ENCODE data around the gene PCYT2. TPM values are rescaled to one million over a fixed set of nuclear protein-coding genes. Genes with fewer than 3 reads are reported as not detected.
A peak's percentile ranks its signal among the peaks of the same experiment; 100 is the strongest.

Gene PCYT2
- total and polyA plus RNA-seq, 9 of the 15 experiments (the other 6 are each of a cell fraction or from before 2014, with no cell fraction given): 0.92 to 134 (median 82.5) TPM

DNA sequence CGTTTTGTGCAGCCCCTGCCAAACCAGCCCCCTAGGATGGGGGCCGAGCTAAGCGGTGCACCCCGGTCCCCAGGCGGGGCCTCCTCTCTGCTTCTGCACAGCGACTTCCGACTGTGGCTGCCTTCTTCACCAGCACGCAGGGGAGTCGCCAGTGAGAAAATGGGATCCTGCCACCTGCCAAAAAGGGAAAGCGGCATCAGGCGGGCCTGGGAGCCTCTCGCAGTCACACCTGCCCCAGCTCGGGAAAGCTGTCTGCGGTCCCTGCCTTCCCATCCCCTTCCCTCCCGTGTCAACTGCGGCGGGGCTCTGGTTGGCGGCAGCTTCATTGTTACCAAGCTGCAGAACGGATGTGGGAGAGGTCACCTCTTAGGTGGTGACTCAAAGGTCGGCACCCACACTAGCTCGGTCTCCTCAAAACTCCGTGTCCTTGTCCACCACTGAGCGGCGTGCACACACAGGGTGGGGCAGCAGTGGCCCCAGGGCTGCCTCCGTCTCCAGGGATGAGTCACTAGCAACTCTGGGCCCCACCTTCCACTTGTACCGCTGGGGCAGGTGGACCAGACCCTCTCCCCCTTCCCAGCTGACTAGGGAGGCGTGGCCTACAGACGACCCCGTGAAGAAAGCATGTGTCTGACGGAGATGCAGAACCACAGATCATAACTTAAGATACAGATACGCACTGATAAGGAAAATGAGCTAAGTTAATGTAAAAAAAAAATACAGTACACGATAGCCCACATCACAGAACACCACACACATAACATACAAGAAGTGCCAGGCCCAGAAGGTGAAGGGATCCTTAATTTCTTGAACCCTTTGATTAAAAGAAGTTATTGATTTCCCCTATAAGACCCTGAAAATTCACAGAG, 1.5 kb upstream of the PCYT2 start (continued):
- TF ChIP-seq, protein P1, sequence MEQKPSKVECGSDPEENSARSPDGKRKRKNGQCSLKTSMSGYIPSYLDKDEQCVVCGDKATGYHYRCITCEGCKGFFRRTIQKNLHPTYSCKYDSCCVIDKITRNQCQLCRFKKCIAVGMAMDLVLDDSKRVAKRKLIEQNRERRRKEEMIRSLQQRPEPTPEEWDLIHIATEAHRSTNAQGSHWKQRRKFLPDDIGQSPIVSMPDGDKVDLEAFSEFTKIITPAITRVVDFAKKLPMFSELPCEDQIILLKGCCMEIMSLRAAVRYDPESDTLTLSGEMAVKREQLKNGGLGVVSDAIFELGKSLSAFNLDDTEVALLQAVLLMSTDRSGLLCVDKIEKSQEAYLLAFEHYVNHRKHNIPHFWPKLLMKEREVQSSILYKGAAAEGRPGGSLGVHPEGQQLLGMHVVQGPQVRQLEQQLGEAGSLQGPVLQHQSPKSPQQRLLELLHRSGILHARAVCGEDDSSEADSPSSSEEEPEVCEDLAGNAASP (IDR thresholded peaks at IDR 0.05): no peak
- TF ChIP-seq, protein P2, sequence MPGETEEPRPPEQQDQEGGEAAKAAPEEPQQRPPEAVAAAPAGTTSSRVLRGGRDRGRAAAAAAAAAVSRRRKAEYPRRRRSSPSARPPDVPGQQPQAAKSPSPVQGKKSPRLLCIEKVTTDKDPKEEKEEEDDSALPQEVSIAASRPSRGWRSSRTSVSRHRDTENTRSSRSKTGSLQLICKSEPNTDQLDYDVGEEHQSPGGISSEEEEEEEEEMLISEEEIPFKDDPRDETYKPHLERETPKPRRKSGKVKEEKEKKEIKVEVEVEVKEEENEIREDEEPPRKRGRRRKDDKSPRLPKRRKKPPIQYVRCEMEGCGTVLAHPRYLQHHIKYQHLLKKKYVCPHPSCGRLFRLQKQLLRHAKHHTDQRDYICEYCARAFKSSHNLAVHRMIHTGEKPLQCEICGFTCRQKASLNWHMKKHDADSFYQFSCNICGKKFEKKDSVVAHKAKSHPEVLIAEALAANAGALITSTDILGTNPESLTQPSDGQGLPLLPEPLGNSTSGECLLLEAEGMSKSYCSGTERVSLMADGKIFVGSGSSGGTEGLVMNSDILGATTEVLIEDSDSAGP (CRISPR knock-in tag; IDR thresholded peaks at IDR 0.05): no peak
- TF ChIP-seq MCM3 (IDR thresholded peaks at IDR 0.05) (no peak), SMAD2 (IDR thresholded peaks at IDR 0.05; ENCODE audit: low read depth, low read length) (no peak), RCOR1 (IDR thresholded peaks at IDR 0.05; ENCODE audit: borderline replicate concordance in 1 of 2, low read depth in 2 of 2, low read length in 2 of 2) (peak in 1 of 2 experiments; percentile 59; a peak in 1 of 4 replicates), MBD2 (IDR thresholded peaks at IDR 0.05; ENCODE audit: borderline replicate concordance, low read depth) (no peak), ZSCAN29 (IDR thresholded peaks at IDR 0.05) (peak; percentile 19; the same call in 1 of the 2 replicates), SMARCB1 (IDR thresholded peaks at IDR 0.05; ENCODE audit: insufficient read length, low read depth) (no peak), ZNF3 (CRISPR knock-in tag; IDR thresholded peaks at IDR 0.05) (no peak), TCF3 (CRISPR knock-in tag; IDR thresholded peaks at IDR 0.05) (0 out of 2 replicates have a peak, but pooled peaks have one; percentile 39), NFE2 (IDR thresholded peaks at IDR 0.05; ENCODE audit: low read depth) (no peak), FOSL1 (tag; conservative IDR thresholded peaks at IDR 0.05) (peak; percentile 96), HIVEP1 (CRISPR knock-in tag; IDR thresholded peaks at IDR 0.05) (no peak), NR2C2 (CRISPR knock-in tag; IDR thresholded peaks at IDR 0.05) (no peak), NR2C2 (tag; IDR thresholded peaks at IDR 0.05) (peak; percentile 68), ZNF263 (CRISPR knock-in tag; IDR thresholded peaks at IDR 0.05; ENCODE audit: borderline replicate concordance) (no peak; the same call in 1 of the 2 replicates), PRPF4 (IDR thresholded peaks at IDR 0.05; ENCODE audit: insufficient read depth, low read depth, low read length, poor library complexity, severe bottlenecking) (no peak), PPARD (CRISPR knock-in tag; IDR thresholded peaks at IDR 0.05) (no peak), ZZZ3 (IDR thresholded peaks at IDR 0.05) (no peak), HDAC1 (IDR thresholded peaks at IDR 0.05) (0 out of 4 replicates have a peak, but pooled peaks of 1 of the 2 experiments have one; percentile 48), DPF2 (IDR thresholded peaks at IDR 0.05) (peak; percentile 82)
- TF ChIP-seq, protein P3, sequence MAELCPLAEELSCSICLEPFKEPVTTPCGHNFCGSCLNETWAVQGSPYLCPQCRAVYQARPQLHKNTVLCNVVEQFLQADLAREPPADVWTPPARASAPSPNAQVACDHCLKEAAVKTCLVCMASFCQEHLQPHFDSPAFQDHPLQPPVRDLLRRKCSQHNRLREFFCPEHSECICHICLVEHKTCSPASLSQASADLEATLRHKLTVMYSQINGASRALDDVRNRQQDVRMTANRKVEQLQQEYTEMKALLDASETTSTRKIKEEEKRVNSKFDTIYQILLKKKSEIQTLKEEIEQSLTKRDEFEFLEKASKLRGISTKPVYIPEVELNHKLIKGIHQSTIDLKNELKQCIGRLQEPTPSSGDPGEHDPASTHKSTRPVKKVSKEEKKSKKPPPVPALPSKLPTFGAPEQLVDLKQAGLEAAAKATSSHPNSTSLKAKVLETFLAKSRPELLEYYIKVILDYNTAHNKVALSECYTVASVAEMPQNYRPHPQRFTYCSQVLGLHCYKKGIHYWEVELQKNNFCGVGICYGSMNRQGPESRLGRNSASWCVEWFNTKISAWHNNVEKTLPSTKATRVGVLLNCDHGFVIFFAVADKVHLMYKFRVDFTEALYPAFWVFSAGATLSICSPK (IDR thresholded peaks at IDR 0.05; ENCODE audit: borderline replicate concordance): no peak
- TF ChIP-seq, protein P4, sequence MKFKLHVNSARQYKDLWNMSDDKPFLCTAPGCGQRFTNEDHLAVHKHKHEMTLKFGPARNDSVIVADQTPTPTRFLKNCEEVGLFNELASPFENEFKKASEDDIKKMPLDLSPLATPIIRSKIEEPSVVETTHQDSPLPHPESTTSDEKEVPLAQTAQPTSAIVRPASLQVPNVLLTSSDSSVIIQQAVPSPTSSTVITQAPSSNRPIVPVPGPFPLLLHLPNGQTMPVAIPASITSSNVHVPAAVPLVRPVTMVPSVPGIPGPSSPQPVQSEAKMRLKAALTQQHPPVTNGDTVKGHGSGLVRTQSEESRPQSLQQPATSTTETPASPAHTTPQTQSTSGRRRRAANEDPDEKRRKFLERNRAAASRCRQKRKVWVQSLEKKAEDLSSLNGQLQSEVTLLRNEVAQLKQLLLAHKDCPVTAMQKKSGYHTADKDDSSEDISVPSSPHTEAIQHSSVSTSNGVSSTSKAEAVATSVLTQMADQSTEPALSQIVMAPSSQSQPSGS (CRISPR knock-in tag; IDR thresholded peaks at IDR 0.05): no peak
